DOHH2 (cell line): ENCODE data around the gene TAF3.

Experiments
- CTCF ChIP-seq: fragments of 200-600 bp; sonication (generic); IDR thresholded peaks from one replicate; pipeline ENCODE4 v1.5.1; 2014; ENCODE audit warnings: antibody characterized with exemption, mild to moderate bottlenecking, low read depth, low read length; ENCODE audit not compliant: poor library complexity, severe bottlenecking
- EZH2phosphoT487 ChIP-seq: fragments of 200-600 bp; sonication (generic); IDR thresholded peaks from 2 replicates; pipeline ENCODE4 v1.6.1; 2017; ENCODE audit warnings: borderline replicate concordance, mild to moderate bottlenecking, antibody characterized with exemption, low read length, moderate library complexity, mixed read lengths

DNA sequence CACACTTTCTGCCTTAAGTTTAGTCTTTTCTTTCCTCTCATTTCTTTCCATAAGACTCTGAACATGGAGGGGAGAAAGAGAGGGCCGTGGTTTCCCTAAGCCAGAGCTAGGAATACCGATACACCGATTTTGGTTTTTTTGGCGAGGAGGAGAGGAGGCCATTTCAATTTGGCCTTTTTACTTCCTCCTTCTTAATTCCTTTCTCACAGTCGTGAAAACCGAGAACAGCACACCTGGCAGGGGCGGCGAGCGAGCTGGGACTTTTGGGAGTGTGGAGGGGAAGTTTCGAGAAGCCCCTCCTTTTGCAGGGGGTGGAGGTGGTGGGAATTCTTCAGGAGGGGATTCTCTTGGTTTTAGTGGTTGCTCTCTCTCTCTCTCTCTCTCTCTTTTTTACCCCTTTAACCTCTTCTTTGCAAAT, 242.4 kb downstream of the TAF3 start:
- TF ChIP-seq CTCF (no peak), EZH2phosphoT487 (no peak)
